Parietal lobe (tissue), 1 donor: ENCODE data around the gene SUMF1. TPM values are rescaled to one million over a fixed set of nuclear protein-coding genes. Genes with fewer than 3 reads are reported as not detected.

Experiments
- total RNA-seq: library from RNA; depleted of rRNA; stranded (reverse); fragments of >200 nt; gene quantifications from one replicate; pipeline ENCODE4 v1.2.3, GENCODE V29; 2014

SUMF1 gene
- total RNA-seq, result 44.1 TPM

DNA sequence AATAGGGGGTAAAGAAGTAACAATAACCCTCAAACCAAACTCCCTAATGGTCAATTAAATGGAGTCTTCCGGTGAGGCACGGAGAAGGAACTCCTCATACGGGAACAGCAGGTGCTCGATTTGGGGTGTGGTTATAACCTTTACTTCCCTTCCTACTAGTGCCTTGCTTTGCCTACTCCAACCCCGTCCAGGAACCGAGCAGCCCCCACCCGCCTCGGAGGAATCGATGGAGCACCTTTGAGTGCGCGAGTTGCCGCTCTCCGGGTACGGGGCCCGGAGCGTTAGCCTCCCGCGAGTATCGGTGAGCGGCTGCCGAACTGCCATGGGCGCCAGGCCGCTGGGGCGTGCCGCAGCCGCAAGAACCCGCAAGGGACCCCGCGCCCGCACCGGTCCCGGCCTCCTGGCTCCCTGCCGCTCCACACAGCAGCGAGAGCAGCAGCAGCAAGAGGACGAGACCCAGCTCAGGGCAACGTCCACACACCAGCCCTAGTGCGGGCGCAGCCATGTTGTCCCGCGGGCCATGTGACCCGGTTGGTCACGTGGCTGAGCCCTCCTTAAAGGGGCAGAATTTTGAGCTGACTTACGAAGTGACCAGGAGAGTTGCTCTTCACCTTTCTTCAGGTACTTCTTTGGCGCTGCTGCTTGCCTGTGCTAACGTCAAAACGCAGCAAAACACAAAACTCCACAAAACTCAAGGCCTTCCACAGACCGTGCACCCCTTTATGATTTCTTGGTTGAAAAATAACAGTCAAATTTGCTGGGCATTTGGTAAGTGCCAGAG, at the start of gene SUMF1:
TSS of gene SUMF1 (minus strand) at position 529 of the 781 bp plus-strand sequence. CDS start at position 505, 24 bp downstream.

DNA sequence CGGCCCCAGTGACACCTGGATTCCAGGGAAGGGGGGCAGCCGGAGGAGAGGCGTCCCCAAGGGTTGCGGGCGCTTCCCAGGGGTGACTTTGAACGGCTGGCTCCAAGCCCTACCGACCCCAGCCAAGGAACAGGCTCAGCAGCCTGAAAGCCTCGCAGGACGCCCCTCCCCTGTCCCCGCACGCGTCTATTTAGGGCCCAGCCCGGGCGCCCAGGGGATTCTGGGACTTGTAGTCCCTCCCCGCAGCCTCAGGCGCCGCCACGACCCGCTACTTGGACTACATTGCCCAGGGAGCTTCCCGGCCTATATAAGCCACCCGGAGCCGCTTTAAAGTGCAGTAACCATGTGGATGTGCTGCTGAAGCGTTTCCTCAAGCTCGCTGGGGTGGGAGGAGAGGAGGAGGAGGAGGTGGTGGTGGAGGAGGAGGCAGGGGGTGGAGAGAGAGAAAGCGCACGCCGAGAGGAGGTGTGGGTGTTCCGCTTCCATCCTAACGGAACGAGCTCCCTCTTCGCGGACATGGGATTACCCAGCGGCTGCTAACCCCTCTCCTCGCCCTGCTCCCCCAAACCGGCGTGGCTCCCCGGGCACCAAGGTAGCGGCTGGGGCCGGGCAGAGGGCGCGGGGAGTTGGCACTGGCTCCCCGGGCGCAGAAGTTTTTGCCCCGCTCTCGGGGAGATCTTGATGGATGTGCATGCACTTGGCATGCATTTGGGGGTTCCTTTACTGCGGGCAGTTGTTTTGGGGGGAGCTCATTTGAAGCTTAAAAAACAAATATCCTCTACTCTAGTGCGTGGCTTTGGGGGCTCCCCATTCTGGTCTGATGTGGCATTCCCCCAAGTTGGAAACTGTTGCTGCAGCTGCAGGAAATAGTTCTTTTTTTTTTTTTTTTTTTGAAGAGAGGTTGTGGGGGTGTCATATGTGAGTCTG, 26.2 kb upstream of the SUMF1 start, which contains the start of gene ITPR1:
TSS of gene ITPR1 (plus strand) at position 335 of the 927 bp plus-strand sequence. CDS start 23,144 bp downstream, outside the sequence.

Other genes starting within 250 kb of the SUMF1 start
- 52.6 TPM for gene SETMAR, start 163.9 kb downstream of the SUMF1 start, total RNA-seq
- 363 TPM for gene ITPR1, start 26.1 kb upstream of the SUMF1 start, total RNA-seq